ENCODE measurements around the gene SEH1L.
"Not testable (repeated sequence)": the region's sequence is repeated elsewhere in the genome, so short reads cannot be mapped to it uniquely, and the experiment has no call there.

Gene SEH1L

DNA sequence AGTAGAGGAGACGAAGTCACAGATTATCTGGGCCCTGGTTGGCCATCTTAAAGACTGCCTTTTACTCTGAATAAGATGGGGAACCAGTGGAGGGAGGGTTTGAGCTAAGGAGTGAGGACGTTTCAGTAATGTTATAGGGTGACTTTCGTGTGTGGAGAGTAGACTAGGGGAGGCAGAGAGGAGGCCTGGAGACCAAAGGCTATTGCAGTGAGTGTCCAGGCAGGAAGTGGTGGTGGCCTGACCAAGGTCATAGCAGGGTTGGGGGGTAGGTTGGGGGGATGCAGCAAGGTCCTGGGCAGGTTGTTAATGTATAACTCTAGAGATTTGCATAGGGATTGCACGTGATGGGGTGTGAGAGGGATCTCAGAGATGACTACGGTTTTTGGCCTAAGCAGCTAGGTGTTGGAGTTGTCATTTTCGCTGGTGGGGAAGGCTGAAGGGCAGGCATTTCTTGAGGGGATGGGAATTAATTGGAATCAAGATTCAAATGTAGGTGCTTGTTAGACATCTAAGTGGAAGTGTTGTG lies 48.2 kb downstream of the SEH1L start:
- Histone ChIP-seq H3K27ac (ENCODE audit: poor library complexity, severe bottlenecking) (no peak overlapping the region), H3K36me3 (ENCODE audit: low read depth) (peaks cover 13% of the 10 kb centered on the region)
- no peak for DNase-seq (ENCODE audit: low spot score)

DNA sequence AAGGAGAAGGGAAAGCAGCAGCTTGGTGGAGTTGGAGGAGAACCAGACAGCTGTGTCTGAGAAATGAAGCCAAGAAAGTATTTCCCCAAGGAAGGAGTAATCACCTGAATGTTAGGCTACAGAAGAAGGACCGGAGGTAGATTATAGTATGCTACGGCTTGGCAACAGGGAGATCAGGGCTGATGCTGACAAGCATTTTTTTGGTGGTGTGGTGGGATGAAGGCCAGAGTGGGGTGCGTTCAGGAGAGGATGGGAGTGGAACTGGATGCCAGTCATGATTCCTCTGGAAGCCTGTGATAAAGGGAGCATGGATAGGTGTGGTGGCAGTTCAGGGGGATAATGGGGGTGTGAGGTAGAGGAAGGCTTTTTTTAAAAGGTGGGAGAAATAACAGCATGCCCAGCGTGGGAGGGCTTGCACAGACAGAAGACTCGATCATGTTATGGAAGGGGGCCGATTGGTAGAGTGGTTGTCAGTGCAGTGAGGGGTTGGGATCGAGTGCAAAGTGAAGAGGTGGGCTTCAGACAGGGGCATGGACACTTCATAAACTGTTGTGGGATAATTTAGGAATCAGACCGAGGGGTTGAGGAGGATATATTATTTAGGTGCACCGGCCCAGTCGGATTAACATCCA lies 49.0 kb downstream of the SEH1L start:
- Histone ChIP-seq H3K4me1 (ENCODE audit: insufficient read depth, poor library complexity, severe bottlenecking) (no peaks in the 10 kb centered on the region), H3K27me3 (ENCODE audit: insufficient read depth, poor library complexity, severe bottlenecking) (no peaks in the 10 kb centered on the region), H3K4me3 (ENCODE audit: severe bottlenecking) (no peak overlapping the region), H3K36me3 (ENCODE audit: low read depth) (peaks cover 21% of the 10 kb centered on the region), H3K27ac (ENCODE audit: poor library complexity, severe bottlenecking) (no peak overlapping the region), H3K9me3 (ENCODE audit: severe bottlenecking) (no peaks in the 10 kb centered on the region)
- TF ChIP-seq, protein P1, sequence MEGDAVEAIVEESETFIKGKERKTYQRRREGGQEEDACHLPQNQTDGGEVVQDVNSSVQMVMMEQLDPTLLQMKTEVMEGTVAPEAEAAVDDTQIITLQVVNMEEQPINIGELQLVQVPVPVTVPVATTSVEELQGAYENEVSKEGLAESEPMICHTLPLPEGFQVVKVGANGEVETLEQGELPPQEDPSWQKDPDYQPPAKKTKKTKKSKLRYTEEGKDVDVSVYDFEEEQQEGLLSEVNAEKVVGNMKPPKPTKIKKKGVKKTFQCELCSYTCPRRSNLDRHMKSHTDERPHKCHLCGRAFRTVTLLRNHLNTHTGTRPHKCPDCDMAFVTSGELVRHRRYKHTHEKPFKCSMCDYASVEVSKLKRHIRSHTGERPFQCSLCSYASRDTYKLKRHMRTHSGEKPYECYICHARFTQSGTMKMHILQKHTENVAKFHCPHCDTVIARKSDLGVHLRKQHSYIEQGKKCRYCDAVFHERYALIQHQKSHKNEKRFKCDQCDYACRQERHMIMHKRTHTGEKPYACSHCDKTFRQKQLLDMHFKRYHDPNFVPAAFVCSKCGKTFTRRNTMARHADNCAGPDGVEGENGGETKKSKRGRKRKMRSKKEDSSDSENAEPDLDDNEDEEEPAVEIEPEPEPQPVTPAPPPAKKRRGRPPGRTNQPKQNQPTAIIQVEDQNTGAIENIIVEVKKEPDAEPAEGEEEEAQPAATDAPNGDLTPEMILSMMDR (IDR thresholded peaks at IDR 0.05; ENCODE audit: poor library complexity, severe bottlenecking) = no peak
- DNase-seq (ENCODE audit: low spot score) (no peak), ATAC-seq (ENCODE audit: low read depth) (no peak)

More for the DNA sequence above, 48.2 kb downstream of the SEH1L start:
- ATAC-seq (ENCODE audit: low read depth) = no peak
- Histone ChIP-seq H3K4me3 (ENCODE audit: severe bottlenecking) (no peak overlapping the region), H3K9me3 (ENCODE audit: severe bottlenecking) (no peaks in the 10 kb centered on the region), H3K4me1 (ENCODE audit: insufficient read depth, poor library complexity, severe bottlenecking) (no peaks in the 10 kb centered on the region), H3K27me3 (ENCODE audit: insufficient read depth, poor library complexity, severe bottlenecking) (no peaks in the 10 kb centered on the region)
- TF ChIP-seq, protein P1 (IDR thresholded peaks at IDR 0.05; ENCODE audit: poor library complexity, severe bottlenecking) = no peak

DNA sequence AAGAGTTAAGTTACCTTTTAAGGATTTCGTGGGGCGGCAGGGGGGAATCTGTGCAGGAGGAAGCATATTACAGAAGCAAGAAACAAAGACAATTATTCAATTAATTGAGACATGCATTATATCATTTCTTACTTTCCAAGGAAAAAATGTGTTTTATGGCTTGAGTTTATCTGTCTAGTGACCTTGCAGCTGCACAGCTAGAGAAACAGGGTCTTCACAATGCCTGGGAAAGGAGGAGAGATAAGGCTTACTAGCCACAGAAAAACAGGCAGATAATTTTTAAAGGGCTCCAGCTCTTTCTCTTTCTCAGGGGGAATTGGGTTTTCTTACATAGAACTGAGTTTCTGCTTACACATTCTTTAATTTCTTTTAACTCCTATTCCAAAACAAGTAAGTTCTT lies 49.5 kb downstream of the SEH1L start:
- H3K36me3 ChIP-seq (ENCODE audit: low read depth) = peaks cover 26% of the 10 kb centered on the region
- H3K4me1 ChIP-seq (ENCODE audit: insufficient read depth, poor library complexity, severe bottlenecking); H3K27ac ChIP-seq (ENCODE audit: poor library complexity, severe bottlenecking); H3K27me3 ChIP-seq (ENCODE audit: insufficient read depth, poor library complexity, severe bottlenecking); ATAC-seq (ENCODE audit: low read depth); H3K9me3 ChIP-seq (ENCODE audit: severe bottlenecking); H3K4me3 ChIP-seq (ENCODE audit: severe bottlenecking); DNase-seq (ENCODE audit: low spot score): not testable (repeated sequence)

DNA sequence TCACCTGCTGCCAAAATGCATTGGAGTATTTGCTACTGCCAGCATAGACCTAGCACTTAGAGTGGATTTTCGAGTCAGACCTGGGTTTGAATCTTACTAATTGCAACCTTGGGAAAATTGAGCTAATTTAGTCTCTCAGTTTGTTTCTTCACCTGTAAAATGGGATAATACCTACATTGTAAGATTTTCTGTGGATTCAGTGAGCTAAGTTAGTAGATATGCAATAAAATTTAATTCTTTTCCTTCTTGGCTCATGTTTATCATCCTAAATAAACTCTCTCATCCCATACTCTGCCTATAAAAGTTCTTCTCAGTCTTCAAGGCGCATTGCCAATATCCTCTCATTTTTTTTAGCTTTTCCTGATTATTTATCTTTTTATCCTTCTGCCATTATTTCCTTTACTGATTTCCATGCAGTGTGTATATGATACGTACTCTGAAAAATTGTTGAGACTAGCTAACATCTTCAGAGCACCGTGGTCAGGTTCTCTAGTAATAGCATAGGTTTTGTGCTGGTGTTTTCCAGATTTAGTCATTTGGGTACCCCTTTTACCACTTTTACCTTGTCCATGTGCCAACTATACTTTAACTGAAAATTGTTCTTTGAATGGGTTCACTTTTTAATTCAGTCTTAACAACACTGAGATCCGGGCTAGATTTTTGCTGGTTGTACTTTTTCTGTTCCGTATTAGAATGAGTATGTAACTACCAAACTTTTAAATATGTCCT lies 50.7 kb downstream of the SEH1L start:
- H3K4me1 ChIP-seq (ENCODE audit: insufficient read depth, poor library complexity, severe bottlenecking) = no peaks in the 10 kb centered on the region
- TF ChIP-seq, protein P1 (IDR thresholded peaks at IDR 0.05; ENCODE audit: poor library complexity, severe bottlenecking) = no peak
- peaks cover 32% of the 10 kb centered on the region for H3K36me3 ChIP-seq (ENCODE audit: low read depth)
- ATAC-seq (ENCODE audit: low read depth) = no peak
- no peaks in the 10 kb centered on the region for H3K9me3 ChIP-seq (ENCODE audit: severe bottlenecking)
- DNase-seq (ENCODE audit: low spot score) = no peak
- H3K27me3 ChIP-seq (ENCODE audit: insufficient read depth, poor library complexity, severe bottlenecking) = no peaks in the 10 kb centered on the region
- H3K4me3 ChIP-seq (ENCODE audit: severe bottlenecking) = no peak overlapping the region
- no peak overlapping the region for H3K27ac ChIP-seq (ENCODE audit: poor library complexity, severe bottlenecking)

DNA sequence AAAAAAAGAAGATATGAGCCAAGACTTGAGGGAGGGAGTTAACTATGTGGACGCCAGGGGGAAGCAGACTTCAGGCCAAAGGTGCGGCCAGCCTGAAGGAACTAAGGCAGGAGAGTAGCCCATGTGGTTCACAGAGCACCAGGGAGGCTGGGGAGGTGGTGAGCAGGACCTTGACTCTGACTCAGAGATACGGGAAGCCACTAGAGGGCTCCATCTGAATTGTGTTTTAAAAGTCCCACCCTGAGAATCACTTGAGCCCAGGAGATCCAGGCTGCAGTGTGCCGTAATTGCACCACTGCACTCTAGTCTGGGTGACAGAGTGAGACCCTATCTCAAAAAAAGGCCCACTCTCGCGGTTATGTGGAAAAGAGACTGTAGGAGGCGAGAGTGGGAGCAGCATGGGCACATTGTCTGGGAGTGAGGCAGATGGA lies 55.7 kb downstream of the SEH1L start:
- peak; percentile 86 for ATAC-seq (ENCODE audit: low read depth)
- H3K27me3 ChIP-seq (ENCODE audit: insufficient read depth, poor library complexity, severe bottlenecking) = no peaks in the 10 kb centered on the region
- no peak overlapping the region for H3K27ac ChIP-seq (ENCODE audit: poor library complexity, severe bottlenecking)
- DNase-seq (ENCODE audit: low spot score) = no peak
- no peaks in the 10 kb centered on the region for H3K9me3 ChIP-seq (ENCODE audit: severe bottlenecking)
- peaks cover 47% of the 10 kb centered on the region for H3K36me3 ChIP-seq (ENCODE audit: low read depth)
- no peak overlapping the region for H3K4me3 ChIP-seq (ENCODE audit: severe bottlenecking)
- TF ChIP-seq, protein P1 (IDR thresholded peaks at IDR 0.05; ENCODE audit: poor library complexity, severe bottlenecking) = peak; percentile 66
- no peaks in the 10 kb centered on the region for H3K4me1 ChIP-seq (ENCODE audit: insufficient read depth, poor library complexity, severe bottlenecking)
